ACC112 (cell line): ENCODE results near the gene MPEG1.

Source experiments
- H2AFZ ChIP-seq: fragments of 200-600 bp; sonication (generic); one replicate; pipeline ENCODE4 v1.6.0; 2017; ENCODE audit warnings: antibody characterized with exemption, low read length; ENCODE audit not compliant: unreplicated experiment
- H3K27ac ChIP-seq: fragments of 200-600 bp; sonication (generic); 2 replicates; pipeline ENCODE4 v1.5.1; 2014; ENCODE audit warnings: low read depth, mild to moderate bottlenecking, antibody characterized with exemption, low read length, moderate library complexity
- H3K27me3 ChIP-seq: fragments of 200-600 bp; sonication (generic); 2 replicates; pipeline ENCODE4 v1.6.1; 2014; ENCODE audit warnings: mild to moderate bottlenecking, antibody characterized with exemption, low read length, moderate library complexity, mixed read lengths; ENCODE audit not compliant: insufficient read depth
- H3K36me3 ChIP-seq: fragments of 200-600 bp; sonication (generic); 2 replicates; pipeline ENCODE4 v1.6.1; 2016; ENCODE audit warnings: mild to moderate bottlenecking, antibody characterized with exemption, low read length, moderate library complexity, mixed read lengths; ENCODE audit not compliant: insufficient read depth
- H3K4me1 ChIP-seq: fragments of 200-600 bp; sonication (generic); one replicate; pipeline ENCODE4 v1.6.1; 2016; ENCODE audit warnings: low read length, mixed read lengths; ENCODE audit not compliant: insufficient read depth, unreplicated experiment, control insufficient read depth
- H3K4me3 ChIP-seq: fragments of 200-600 bp; sonication (generic); 2 replicates; pipeline ENCODE4 v1.5.1; 2014; ENCODE audit warnings: mild to moderate bottlenecking, low read depth, low read length
- H3K79me2 ChIP-seq: fragments of 200-600 bp; sonication (generic); one replicate; pipeline ENCODE4 v1.6.0; 2016; ENCODE audit warnings: low read length; ENCODE audit not compliant: control insufficient read depth, unreplicated experiment, insufficient read depth

MPEG1 gene

GRCh38 chr11:59189986-59190385, 22.7 kb downstream of the MPEG1 start:
- H3K27ac ChIP-seq, result no peak overlapping the region
- no peaks in the 10 kb centered on the region for H3K36me3 ChIP-seq
- peaks cover 12% of the 10 kb centered on the region; the same call in 1 of the 2 replicates for H3K27me3 ChIP-seq
- no peak overlapping the region for H2AFZ ChIP-seq
- no peaks in the 10 kb centered on the region for H3K4me1 ChIP-seq
- H3K79me2 ChIP-seq, result no peaks in the 10 kb centered on the region
- H3K4me3 ChIP-seq, result no peak overlapping the region

DNA sequence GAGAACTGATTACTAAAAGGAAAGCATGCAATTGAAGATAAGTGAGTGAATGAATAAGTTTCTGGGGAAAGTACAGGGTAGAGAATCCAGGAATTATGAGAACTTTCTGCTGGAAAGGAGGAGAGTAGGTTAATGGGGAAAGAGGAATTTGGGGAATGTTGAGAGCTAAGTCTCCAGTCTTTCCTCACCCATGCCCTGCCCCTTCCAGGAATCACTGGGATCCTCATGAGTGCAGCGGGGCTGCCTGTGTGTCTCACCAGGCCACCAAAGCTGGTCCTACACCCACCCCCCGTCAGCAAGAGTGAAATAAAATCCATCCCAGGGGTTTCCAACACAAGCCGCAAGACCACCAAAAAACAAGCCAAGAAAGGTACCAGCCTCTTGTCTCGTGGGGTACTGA, 23.8 kb downstream of the MPEG1 start:
- Histone ChIP-seq H3K79me2 (no peaks in the 10 kb centered on the region), H3K36me3 (no peaks in the 10 kb centered on the region), H3K27me3 (peaks cover 12% of the 10 kb centered on the region; the same call in 1 of the 2 replicates), H3K27ac (no peak overlapping the region), H2AFZ (no peak overlapping the region), H3K4me3 (no peak overlapping the region), H3K4me1 (no peaks in the 10 kb centered on the region)

- H3K4me3 ChIP-seq, result no peak overlapping the region
- H2AFZ ChIP-seq, result no peak overlapping the region
- no peaks in the 10 kb centered on the region for H3K4me1 ChIP-seq
- peaks cover 12% of the 10 kb centered on the region; the same call in 1 of the 2 replicates for H3K27me3 ChIP-seq
- no peaks in the 10 kb centered on the region for H3K79me2 ChIP-seq
- no peaks in the 10 kb centered on the region for H3K36me3 ChIP-seq
- no peak overlapping the region for H3K27ac ChIP-seq
Observed at GRCh38 chr11:59187587-59187986, 25.1 kb downstream of the MPEG1 start.

DNA sequence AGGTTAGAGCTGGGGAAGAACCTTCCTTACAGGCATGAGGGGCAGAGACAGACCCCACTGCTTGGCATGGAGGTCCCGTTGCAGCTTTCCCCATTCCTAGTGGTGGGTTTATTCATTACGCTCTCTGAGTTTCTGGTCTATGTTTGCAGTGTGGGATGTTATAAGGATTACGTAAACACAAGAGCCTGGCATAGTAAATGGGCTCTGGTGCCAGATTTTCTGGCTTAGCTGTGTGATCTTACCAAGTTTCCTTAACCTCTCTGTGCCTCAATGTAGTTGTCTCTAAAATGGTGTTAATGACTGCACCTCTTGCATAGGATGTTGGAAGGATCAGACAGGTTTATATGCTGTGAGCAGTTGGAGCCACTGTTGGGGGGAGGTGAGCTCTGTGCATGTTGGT, 25.7 kb downstream of the MPEG1 start:
- H3K27ac ChIP-seq, result no peak overlapping the region
- H3K79me2 ChIP-seq, result no peaks in the 10 kb centered on the region
- H3K4me1 ChIP-seq, result no peaks in the 10 kb centered on the region
- peaks cover 8% of the 10 kb centered on the region; the same call in 1 of the 2 replicates for H3K27me3 ChIP-seq
- no peaks in the 10 kb centered on the region for H3K36me3 ChIP-seq
- no peak overlapping the region for H2AFZ ChIP-seq
- H3K4me3 ChIP-seq, result no peak overlapping the region

- no peak overlapping the region for H3K4me3 ChIP-seq
- peaks cover 7% of the 10 kb centered on the region; the same call in 1 of the 2 replicates for H3K27me3 ChIP-seq
- H3K79me2 ChIP-seq, result no peaks in the 10 kb centered on the region
- no peak overlapping the region for H2AFZ ChIP-seq
- no peaks in the 10 kb centered on the region for H3K36me3 ChIP-seq
- H3K4me1 ChIP-seq, result no peaks in the 10 kb centered on the region
- H3K27ac ChIP-seq, result no peak overlapping the region
Observed at GRCh38 chr11:59186130-59186594, 26.6 kb downstream of the MPEG1 start.

- H3K4me3 ChIP-seq, result no peak overlapping the region
Observed at GRCh38 chr11:59185386-59185945, 27.3 kb downstream of the MPEG1 start.

GRCh38 chr11:59184691-59185339, 27.9 kb downstream of the MPEG1 start:
- Histone ChIP-seq H3K36me3 (no peaks in the 10 kb centered on the region), H3K27me3 (peaks cover 7% of the 10 kb centered on the region; the same call in 1 of the 2 replicates), H3K27ac (no peak overlapping the region), H3K4me3 (no peak overlapping the region), H3K79me2 (no peaks in the 10 kb centered on the region), H3K4me1 (no peaks in the 10 kb centered on the region), H2AFZ (no peak overlapping the region)

More at GRCh38 chr11:59185386-59185945, 27.3 kb downstream of the MPEG1 start:
- H2AFZ ChIP-seq, result no peak overlapping the region
- H3K36me3 ChIP-seq, result no peaks in the 10 kb centered on the region
- H3K27me3 ChIP-seq, result peaks cover 7% of the 10 kb centered on the region; the same call in 1 of the 2 replicates
- H3K27ac ChIP-seq, result no peak overlapping the region
- no peaks in the 10 kb centered on the region for H3K79me2 ChIP-seq
- no peaks in the 10 kb centered on the region for H3K4me1 ChIP-seq

DNA sequence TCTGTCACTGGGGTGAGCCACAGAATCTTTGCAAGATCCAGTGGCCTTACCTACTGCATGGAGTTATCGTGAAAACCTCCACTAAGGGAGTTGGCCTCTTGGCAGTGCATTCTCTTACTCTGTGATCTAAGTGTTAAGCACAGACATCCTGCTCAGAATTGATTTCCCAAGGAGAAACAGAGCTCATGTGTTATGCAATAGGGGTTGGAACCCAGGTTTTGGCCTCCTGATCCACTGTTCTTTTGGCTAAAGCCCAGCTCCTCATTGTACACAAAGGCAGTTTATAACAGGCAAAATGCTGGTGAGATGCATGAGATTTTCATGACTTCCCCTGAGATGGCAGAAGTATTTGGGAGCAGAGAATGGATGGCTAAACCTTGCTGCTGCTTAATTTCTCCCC, 29.0 kb downstream of the MPEG1 start:
- Histone ChIP-seq H3K4me3 (no peak overlapping the region), H3K4me1 (no peaks in the 10 kb centered on the region), H3K27me3 (peaks cover 7% of the 10 kb centered on the region; the same call in 1 of the 2 replicates), H3K36me3 (no peaks in the 10 kb centered on the region), H2AFZ (no peak overlapping the region), H3K27ac (no peak overlapping the region), H3K79me2 (no peaks in the 10 kb centered on the region)

- Histone ChIP-seq H3K79me2 (no peaks in the 10 kb centered on the region), H2AFZ (no peak overlapping the region), H3K27ac (no peak overlapping the region), H3K36me3 (no peaks in the 10 kb centered on the region), H3K27me3 (peaks cover 3% of the 10 kb centered on the region; the same call in 1 of the 2 replicates), H3K4me1 (no peaks in the 10 kb centered on the region), H3K4me3 (no peak overlapping the region)
Observed at GRCh38 chr11:59182457-59183151, 30.1 kb downstream of the MPEG1 start.

DNA sequence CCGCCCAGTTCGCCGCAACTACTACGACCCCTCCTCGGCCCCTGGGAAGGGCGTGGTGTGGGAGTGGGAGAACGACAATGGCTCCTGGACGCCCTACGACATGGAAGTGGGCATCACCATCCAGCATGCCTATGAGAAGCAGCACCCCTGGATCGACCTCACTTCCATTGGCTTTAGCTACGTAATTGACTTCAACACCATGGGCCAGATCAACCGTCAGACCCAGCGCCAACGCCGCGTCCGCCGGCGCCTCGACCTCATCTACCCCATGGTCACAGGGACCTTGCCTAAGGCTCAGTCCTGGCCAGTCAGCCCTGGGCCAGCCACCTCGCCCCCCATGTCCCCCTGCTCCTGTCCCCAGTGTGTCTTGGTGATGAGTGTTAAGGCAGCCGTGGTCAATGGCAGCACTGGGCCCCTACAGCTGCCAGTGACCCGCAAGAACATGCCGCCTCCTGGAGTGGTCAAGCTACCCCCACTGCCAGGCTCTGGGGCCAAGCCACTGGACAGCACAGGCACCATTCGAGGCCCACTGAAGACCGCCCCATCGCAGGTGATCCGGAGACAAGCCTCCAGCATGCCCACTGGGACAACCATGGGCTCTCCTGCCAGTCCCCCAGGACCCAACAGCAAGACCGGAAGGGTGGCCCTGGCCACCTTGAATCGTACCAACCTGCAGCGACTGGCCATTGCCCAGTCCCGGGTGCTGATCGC, 30.8 kb downstream of the MPEG1 start:
- Histone ChIP-seq H3K27me3 (peaks cover 3% of the 10 kb centered on the region; the same call in 1 of the 2 replicates), H3K4me1 (no peaks in the 10 kb centered on the region), H3K27ac (no peak overlapping the region), H3K79me2 (no peaks in the 10 kb centered on the region), H2AFZ (no peak overlapping the region), H3K4me3 (no peak overlapping the region), H3K36me3 (no peaks in the 10 kb centered on the region)
